Left cardiac atrium (tissue), 4 donors: ENCODE data around the gene FAM229A. TPM values are rescaled to one million over a fixed set of nuclear protein-coding genes. Genes with fewer than 3 reads are reported as not detected.
"Not testable (repeated sequence)": the region's sequence is repeated elsewhere in the genome, so short reads cannot be mapped to it uniquely, and the experiment has no call there.

Experiments
- ATAC-seq, 2 donors: fragments of 200-7000 bp; cut with Tn5 transposase; one replicate each; pipeline ENCODE4 v1.9.1; 2020; ENCODE audit warnings: mild to moderate bottlenecking in 2 of 2, moderate library complexity in 2 of 2
- DNase-seq: peaks from one replicate; pipeline ENCODE4 v3.0.0-alpha.2; 2020
- intact Hi-C, 2 donors: fragments of 100-400 bp; cut with DNase I; formaldehyde crosslinking; loops; one replicate each; pipeline versions ENCODE4 v1.14.1 to v1.15.1; 2022 to 2023
- long read RNA-seq: library from polyadenylated mRNA; unstranded; transcript quantifications from one replicate; pipeline ENCODE4 v2.0.0, GENCODE V29; 2021
- total RNA-seq, 2 donors: library from RNA; stranded (reverse); fragmentation: NEBNext Ultra II Directional; extraction: Animal tissue kit (Norgen Biotek cat#: 25700); gene quantifications; one replicate each; pipeline ENCODE4 v1.2.1, GENCODE V29; 2021
- donor health status: DM: no; HTN: yes; CAD: no.
- donor health status: DM: no; HTN: yes; CAD: no; lungs with severe emphysema.
- donor health status: DM: yes; HTN: yes; CAD: no.
- donor health status: Dilated cardiomyopathy.

Gene FAM229A
- 1 to 10 TPM; 1.8 to 2.6 TPM for total RNA-seq
- long read RNA-seq, result 0 reads

- ATAC-seq (peak in 1 of 2 donors; percentile 38), DNase-seq (no peak)
- intact Hi-C loops, result no loop called here
Observed at GRCh38 chr1:32362474-32363313, at the start of gene FAM229A, which contains the start of gene TSSK3. Gene FAM229A, minus strand, starts transcription at chr1:32362485. Its CDS starts 394 bp downstream, at chr1:32362091. Gene TSSK3, plus strand, starts transcription at chr1:32362539. Its CDS starts 163 bp downstream, at chr1:32362702.

GRCh38 chr1:32411261-32411660 lies 49.0 kb upstream of the FAM229A start:
- ATAC-seq (no peak), DNase-seq (no peak)
- intact Hi-C loops, result no loop called here

- intact Hi-C loops, result no loop called here
- DNase-seq (no peak), ATAC-seq (no peak)
Observed at GRCh38 chr1:32406629-32407111, 44.4 kb upstream of the FAM229A start.

GRCh38 chr1:32405672-32406467 lies 43.6 kb upstream of the FAM229A start:
- no peak for ATAC-seq
- intact Hi-C loops, result no loop called here
- DNase-seq, result no peak

- intact Hi-C loops, result no loop called here
- DNase-seq, result no peak
- ATAC-seq, result no peak
Observed at GRCh38 chr1:32404946-32405345, 42.7 kb upstream of the FAM229A start.

- peak; percentile 95 to 99 for ATAC-seq
- intact Hi-C loops, result no loop called here
- peak; percentile 93 for DNase-seq
Observed at GRCh38 chr1:32400876-32401631, 38.8 kb upstream of the FAM229A start.

GRCh38 chr1:32399843-32400242 lies 37.6 kb upstream of the FAM229A start:
- ATAC-seq, result no peak
- DNase-seq, result no peak
- intact Hi-C loops, result no loop called here

GRCh38 chr1:32398401-32398800 lies 36.1 kb upstream of the FAM229A start:
- no peak for ATAC-seq
- intact Hi-C loops, result no loop called here
- DNase-seq, result no peak

- intact Hi-C loops, ATAC-seq: not testable (repeated sequence)
Observed at GRCh38 chr1:32396524-32396923, 34.2 kb upstream of the FAM229A start.

GRCh38 chr1:32394890-32395432 lies 32.7 kb upstream of the FAM229A start:
- intact Hi-C loops, result no loop called here
- peak in 1 of 2 donors; percentile 2 for ATAC-seq
- no peak for DNase-seq

More at GRCh38 chr1:32396524-32396923, 34.2 kb upstream of the FAM229A start:
- DNase-seq, result not testable (repeated sequence)

GRCh38 chr1:32394141-32394889 lies 32.0 kb upstream of the FAM229A start, which contains the start of gene BSDC1:
Gene BSDC1, minus strand, starts transcription at chr1:32394441. Its CDS starts 27 bp downstream, at chr1:32394414.
- DNase-seq (peak; percentile 97), ATAC-seq (peak; percentile 99)
- intact Hi-C loops, result no loop called here

GRCh38 chr1:32393832-32394140 lies 31.5 kb upstream of the FAM229A start:
- intact Hi-C loops, result no loop called here
- no peak for DNase-seq
- peak; percentile 6 to 48 for ATAC-seq

- intact Hi-C loops, result no loop called here
- ATAC-seq, result no peak
Observed at GRCh38 chr1:32393136-32393535, 30.9 kb upstream of the FAM229A start.

GRCh38 chr1:32392325-32392724 lies 30.0 kb upstream of the FAM229A start:
- DNase-seq (no peak), ATAC-seq (no peak)
- intact Hi-C loops, result no loop called here

More at GRCh38 chr1:32393136-32393535, 30.9 kb upstream of the FAM229A start:
- no peak for DNase-seq

- DNase-seq, result no peak
- ATAC-seq, result no peak
- intact Hi-C loops, result no loop called here
Observed at GRCh38 chr1:32390904-32391870, 28.9 kb upstream of the FAM229A start.

- DNase-seq, result no peak
- no peak for ATAC-seq
- intact Hi-C loops, result no loop called here
Observed at GRCh38 chr1:32388641-32389040, 26.4 kb upstream of the FAM229A start.
